BE2C (cell line): ENCODE results near the gene RPL11.

Source experiments
- DNase-seq: peaks from one replicate; pipeline ENCODE4 v3.0.0-alpha.2; 2020
- H3K27me3 ChIP-seq: fragments of 250-450 bp; sonication (Bioruptor Pico); 2 replicates; pipeline ENCODE4 v1.5.1; 2020; ENCODE audit warnings: mild to moderate bottlenecking
- H3K36me3 ChIP-seq: fragments of 250-450 bp; sonication (Bioruptor Pico); 2 replicates; pipeline ENCODE4 v1.5.1; 2020; ENCODE audit warnings: mild to moderate bottlenecking
- H3K4me1 ChIP-seq: fragments of 250-450 bp; sonication (Bioruptor Pico); 2 replicates; pipeline ENCODE4 v1.5.1; 2020
- H3K4me3 ChIP-seq: 2 replicates; pipeline ENCODE4 v1.5.1; 2011; ENCODE audit warnings: low read depth, low read length
- H3K9me3 ChIP-seq: fragments of 250-450 bp; sonication (Bioruptor Pico); 2 replicates; pipeline ENCODE4 v1.5.1; 2020
- TF ChIP-seq, protein P1 (sequence below): IDR thresholded peaks from 2 replicates; pipeline ENCODE4 v1.5.1; 2012; ENCODE audit warnings: mild to moderate bottlenecking, low read depth, low read length

Gene RPL11

DNA sequence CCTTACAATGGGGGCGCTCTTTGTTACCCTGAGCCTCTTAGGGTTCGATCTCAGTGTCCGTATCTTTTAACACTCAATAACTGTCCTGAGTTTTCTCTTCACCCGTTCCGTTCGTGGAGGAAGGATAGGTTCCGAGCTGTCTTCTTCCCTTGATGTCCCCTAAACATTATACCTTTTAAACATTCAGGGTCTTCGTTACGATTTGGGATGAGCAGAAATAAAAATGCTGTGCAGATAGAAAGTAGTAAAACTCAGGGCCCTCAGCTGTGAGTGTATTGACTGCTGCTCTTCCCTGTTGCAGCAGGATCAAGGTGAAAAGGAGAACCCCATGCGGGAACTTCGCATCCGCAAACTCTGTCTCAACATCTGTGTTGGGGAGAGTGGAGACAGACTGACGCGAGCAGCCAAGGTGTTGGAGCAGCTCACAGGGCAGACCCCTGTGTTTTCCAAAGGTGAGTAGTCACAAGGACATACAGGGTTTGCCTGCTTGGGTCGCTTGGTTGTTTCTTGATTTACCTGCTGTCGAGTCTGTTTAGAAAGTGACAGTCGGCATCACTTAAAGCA is 784 bp downstream of the RPL11 start:
- TF ChIP-seq, protein P1, sequence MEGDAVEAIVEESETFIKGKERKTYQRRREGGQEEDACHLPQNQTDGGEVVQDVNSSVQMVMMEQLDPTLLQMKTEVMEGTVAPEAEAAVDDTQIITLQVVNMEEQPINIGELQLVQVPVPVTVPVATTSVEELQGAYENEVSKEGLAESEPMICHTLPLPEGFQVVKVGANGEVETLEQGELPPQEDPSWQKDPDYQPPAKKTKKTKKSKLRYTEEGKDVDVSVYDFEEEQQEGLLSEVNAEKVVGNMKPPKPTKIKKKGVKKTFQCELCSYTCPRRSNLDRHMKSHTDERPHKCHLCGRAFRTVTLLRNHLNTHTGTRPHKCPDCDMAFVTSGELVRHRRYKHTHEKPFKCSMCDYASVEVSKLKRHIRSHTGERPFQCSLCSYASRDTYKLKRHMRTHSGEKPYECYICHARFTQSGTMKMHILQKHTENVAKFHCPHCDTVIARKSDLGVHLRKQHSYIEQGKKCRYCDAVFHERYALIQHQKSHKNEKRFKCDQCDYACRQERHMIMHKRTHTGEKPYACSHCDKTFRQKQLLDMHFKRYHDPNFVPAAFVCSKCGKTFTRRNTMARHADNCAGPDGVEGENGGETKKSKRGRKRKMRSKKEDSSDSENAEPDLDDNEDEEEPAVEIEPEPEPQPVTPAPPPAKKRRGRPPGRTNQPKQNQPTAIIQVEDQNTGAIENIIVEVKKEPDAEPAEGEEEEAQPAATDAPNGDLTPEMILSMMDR = no peak
- Histone ChIP-seq H3K4me1 (no peaks in the 10 kb centered on the region; the same call in 1 of the 2 replicates), H3K4me3 (peak overlapping the region; percentile 94), H3K9me3 (no peaks in the 10 kb centered on the region), H3K27me3 (no peaks in the 10 kb centered on the region), H3K36me3 (peaks cover 49% of the 10 kb centered on the region)
- DNase-seq = no peak

DNA sequence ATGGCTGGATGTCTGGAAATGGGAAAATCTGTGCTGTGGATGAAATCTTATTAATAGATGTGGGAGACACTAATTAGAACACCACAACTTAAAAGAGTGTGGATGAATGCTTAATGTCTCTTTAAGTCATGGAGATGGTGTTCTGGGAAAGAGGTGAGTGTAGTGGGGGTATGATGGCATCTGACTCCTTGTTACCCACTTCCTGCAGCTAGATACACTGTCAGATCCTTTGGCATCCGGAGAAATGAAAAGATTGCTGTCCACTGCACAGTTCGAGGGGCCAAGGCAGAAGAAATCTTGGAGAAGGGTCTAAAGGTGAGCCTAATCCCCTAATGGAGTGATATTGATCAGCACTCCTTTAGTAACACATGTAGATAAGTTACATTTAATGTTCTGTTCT is 2.0 kb downstream of the RPL11 start:
- Histone ChIP-seq H3K9me3 (no peaks in the 10 kb centered on the region), H3K4me1 (no peaks in the 10 kb centered on the region; the same call in 1 of the 2 replicates), H3K4me3 (peak overlapping the region; percentile 94), H3K27me3 (no peaks in the 10 kb centered on the region), H3K36me3 (peaks cover 60% of the 10 kb centered on the region)
- no peak for DNase-seq
- TF ChIP-seq, protein P1 = no peak

DNA sequence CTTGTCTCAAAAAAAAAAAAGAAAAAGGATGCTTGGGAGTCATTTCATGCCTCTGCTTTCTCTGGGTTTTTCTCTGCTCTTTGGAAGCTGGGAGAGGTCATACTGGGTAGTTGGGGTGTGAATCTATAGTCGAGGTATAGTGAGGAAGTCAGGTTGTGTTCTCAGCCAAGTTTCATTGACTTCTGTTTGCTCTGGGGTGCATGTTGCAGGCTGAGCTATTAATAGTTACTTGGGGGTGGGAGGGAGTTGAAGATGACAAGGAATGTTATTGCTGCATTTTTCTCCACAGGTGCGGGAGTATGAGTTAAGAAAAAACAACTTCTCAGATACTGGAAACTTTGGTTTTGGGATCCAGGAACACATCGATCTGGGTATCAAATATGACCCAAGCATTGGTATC is 2.8 kb downstream of the RPL11 start:
- H3K27me3 ChIP-seq = no peaks in the 10 kb centered on the region
- peak overlapping the region; percentile 94; the same call in 1 of the 2 replicates for H3K4me3 ChIP-seq
- TF ChIP-seq, protein P1 = no peak
- H3K9me3 ChIP-seq = no peaks in the 10 kb centered on the region
- H3K4me1 ChIP-seq = no peaks in the 10 kb centered on the region; the same call in 1 of the 2 replicates
- peaks cover 64% of the 10 kb centered on the region for H3K36me3 ChIP-seq
- DNase-seq = no peak

DNA sequence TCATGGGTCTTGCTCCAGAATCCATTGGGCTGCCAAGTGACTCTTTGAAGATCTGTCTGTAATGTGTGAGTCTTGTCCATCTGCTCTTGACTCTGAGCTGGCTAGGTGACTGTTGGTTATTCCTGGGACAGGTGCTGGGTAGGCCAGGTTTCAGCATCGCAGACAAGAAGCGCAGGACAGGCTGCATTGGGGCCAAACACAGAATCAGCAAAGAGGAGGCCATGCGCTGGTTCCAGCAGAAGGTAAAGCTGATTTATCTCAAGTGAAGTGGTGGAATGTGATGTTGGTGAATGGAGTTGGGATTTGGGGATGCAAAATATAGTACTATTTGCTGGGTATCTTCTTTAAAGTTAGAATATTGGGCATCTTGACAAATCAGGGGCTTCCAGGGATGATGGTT is 4.1 kb downstream of the RPL11 start:
- H3K36me3 ChIP-seq = peaks cover 73% of the 10 kb centered on the region

DNA sequence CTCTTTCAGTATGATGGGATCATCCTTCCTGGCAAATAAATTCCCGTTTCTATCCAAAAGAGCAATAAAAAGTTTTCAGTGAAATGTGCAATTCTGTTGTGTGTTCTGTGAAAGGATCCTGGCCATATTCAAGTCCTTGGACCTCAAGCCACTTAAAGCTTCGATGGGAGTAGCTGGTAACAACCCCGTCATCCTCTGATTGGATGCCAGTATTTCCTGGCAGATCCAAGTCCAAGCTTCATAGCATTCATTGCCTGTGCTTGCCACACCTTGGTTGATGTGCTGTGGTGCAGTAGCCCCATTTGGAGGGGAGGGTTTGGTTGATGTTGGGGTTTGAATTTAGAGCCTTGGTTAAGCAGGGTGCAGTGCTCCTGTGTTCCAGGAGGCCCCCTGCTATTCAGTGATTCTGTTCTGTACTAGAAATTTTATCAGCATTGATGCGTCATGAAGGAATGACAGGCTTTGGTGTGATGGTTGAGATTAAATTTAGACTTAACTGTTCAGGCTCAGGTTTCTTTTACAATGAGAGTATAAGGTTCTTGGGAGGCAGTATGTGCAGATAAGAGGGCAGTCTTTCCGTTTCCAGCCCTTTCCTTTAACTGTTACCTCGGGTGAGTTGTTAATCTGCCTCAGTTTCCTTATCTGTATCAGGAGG is 4.9 kb downstream of the RPL11 start:
- Histone ChIP-seq H3K9me3 (no peaks in the 10 kb centered on the region), H3K27me3 (no peaks in the 10 kb centered on the region), H3K36me3 (peaks cover 76% of the 10 kb centered on the region), H3K4me3 (no peak overlapping the region), H3K4me1 (no peaks in the 10 kb centered on the region; the same call in 1 of the 2 replicates)
- no peak for DNase-seq
- TF ChIP-seq, protein P1 = no peak

More for the DNA sequence above, 4.1 kb downstream of the RPL11 start:
- no peak for DNase-seq
- TF ChIP-seq, protein P1 = no peak
- no peaks in the 10 kb centered on the region for H3K9me3 ChIP-seq
- H3K4me3 ChIP-seq = no peak overlapping the region
- H3K4me1 ChIP-seq = no peaks in the 10 kb centered on the region; the same call in 1 of the 2 replicates
- H3K27me3 ChIP-seq = no peaks in the 10 kb centered on the region

DNA sequence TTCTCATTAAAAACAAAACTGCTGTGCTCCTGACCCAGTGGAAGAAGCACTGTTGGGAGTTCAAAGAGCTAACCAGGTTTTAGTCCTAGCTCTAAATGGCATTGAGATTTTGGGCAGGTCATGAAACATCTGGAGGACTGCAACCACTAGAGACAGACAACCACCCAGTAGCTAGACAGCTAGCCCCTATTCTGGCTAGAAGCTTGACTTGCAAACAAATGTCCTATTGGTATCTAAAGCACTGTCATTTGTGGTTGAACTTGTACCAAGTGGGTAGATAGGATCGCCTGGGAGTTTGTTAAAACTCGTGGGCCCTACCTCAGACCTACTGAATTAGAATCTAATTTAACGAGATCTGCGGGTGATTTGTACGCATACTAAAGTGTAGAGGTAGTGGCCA is 6.9 kb downstream of the RPL11 start:
- Histone ChIP-seq H3K4me3 (no peak overlapping the region), H3K9me3 (no peaks in the 10 kb centered on the region), H3K27me3 (no peaks in the 10 kb centered on the region), H3K4me1 (no peaks in the 10 kb centered on the region; the same call in 1 of the 2 replicates), H3K36me3 (peaks cover 72% of the 10 kb centered on the region)
- DNase-seq = no peak
- TF ChIP-seq, protein P1 = no peak
